ENCODE data around the gene CGB3. TPM values are rescaled to one million over a fixed set of nuclear protein-coding genes. Genes with fewer than 3 reads are reported as not detected.

The CGB3 gene
- total and polyA plus RNA-seq, 8 donors, result 0.81 TPM; not detected in 7

DNA sequence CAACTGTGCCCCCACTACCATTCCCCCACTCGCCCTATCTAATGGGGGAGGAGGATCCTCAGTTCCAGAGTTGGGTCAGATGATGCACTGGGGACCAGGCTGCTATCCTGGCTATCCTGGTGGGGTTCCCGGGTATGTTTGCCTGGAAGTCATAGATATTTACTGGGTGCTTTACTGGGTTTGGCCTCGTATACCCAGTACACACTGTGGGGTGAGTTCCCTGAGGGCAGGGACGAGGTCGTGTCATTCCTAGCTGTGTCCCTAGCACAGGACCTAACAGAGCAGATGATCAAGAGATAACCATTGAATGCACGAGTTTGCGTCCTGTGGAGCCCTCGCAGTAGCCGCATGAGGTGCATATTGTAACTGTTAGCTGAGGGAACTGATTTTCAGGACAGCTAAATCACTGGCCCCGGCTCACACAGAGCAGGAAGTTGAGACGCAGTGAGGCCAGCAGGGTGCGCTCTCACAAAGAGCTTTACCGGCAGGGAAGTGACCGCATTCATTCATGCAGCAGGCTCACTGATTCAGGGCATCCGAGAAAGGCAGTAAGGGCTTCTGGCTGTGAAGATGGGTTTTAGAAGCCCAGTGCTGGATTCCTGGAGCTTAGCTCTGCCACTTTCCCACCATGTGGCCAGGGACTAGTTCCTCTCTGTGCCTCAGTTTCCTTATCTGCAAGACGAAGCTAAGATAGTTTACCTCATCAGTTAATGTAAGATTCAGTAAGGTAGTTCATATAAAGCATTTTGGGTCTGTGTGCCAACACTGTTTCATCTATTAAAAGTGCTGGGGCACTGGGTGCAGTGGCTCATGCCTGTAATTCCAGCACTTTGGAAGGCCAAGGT is 24.4 kb downstream of the CGB3 start:
- peak in 2 of 4 donors; percentile 39 to 53 for DNase-seq
- TF ChIP-seq, protein P1, sequence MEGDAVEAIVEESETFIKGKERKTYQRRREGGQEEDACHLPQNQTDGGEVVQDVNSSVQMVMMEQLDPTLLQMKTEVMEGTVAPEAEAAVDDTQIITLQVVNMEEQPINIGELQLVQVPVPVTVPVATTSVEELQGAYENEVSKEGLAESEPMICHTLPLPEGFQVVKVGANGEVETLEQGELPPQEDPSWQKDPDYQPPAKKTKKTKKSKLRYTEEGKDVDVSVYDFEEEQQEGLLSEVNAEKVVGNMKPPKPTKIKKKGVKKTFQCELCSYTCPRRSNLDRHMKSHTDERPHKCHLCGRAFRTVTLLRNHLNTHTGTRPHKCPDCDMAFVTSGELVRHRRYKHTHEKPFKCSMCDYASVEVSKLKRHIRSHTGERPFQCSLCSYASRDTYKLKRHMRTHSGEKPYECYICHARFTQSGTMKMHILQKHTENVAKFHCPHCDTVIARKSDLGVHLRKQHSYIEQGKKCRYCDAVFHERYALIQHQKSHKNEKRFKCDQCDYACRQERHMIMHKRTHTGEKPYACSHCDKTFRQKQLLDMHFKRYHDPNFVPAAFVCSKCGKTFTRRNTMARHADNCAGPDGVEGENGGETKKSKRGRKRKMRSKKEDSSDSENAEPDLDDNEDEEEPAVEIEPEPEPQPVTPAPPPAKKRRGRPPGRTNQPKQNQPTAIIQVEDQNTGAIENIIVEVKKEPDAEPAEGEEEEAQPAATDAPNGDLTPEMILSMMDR (IDR thresholded peaks at IDR 0.05), result peak; percentile 49 to 50
- no peaks in the 10 kb centered on the region for H3K27me3 ChIP-seq
- peak; percentile 78 for ATAC-seq
- H3K9me3 ChIP-seq, result no peaks in the 10 kb centered on the region
- no peak overlapping the region for H3K27ac ChIP-seq
- intact Hi-C loops (cut with DNase I), result no loop called here
- no peak overlapping the region for H3K4me3 ChIP-seq
- H3K36me3 ChIP-seq, result peaks cover 0 to 45% of the 10 kb centered on the region in 2 donors
- H3K4me1 ChIP-seq, result peaks cover 4 to 6% of the 10 kb centered on the region in 2 donors

DNA sequence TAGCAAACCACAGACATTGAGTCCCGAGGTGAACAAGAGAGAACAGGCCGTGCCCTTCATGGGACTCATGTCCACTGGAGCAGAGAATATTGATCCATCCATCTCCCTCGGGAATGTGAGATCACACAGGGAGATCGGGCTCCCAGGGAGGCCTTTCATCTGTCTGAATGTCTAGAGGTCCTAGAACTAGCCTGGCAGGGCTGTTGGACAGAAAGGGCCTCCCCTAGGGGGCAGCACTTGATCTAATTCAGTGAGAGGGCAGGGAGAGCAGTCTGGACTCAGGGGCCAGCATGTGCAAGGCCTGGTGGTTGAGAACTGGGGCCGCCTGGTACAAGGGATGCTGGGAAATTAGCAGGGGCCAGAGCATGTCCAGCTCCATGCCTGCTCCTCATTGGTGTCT is 26.2 kb downstream of the CGB3 start:
- Histone ChIP-seq H3K4me3 (no peak overlapping the region), H3K9me3 (no peaks in the 10 kb centered on the region), H3K27me3 (no peaks in the 10 kb centered on the region), H3K4me1 (peaks cover 9 to 13% of the 10 kb centered on the region in 2 donors), H3K36me3 (peaks cover 0 to 28% of the 10 kb centered on the region in 2 donors), H3K27ac (no peak overlapping the region)
- intact Hi-C loops (cut with DNase I), result no loop called here
- TF ChIP-seq, protein P1 (IDR thresholded peaks at IDR 0.05), result peak; percentile 26 to 44
- no peak for DNase-seq
- no peak for ATAC-seq

DNA sequence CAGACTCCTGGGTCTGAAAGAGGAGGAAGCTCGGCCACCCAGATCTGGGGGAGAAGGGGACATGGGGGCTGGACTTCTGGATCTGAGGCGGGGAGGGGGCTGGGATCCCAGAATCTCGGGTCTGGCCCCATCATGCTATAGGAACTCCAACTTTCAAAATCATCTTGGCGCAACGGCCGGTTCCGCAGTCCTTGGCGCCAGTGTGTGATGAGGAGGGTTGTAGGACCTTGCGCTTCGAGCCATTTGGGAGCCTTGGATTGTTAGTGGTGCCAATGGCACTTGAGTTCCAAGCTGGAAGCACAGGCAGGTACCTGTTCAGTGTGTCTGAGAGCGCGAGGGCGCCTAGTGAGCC is 30.1 kb downstream of the CGB3 start:
- TF ChIP-seq, protein P1 (IDR thresholded peaks at IDR 0.05), result no peak
- peak overlapping the region; percentile 56 to 63 for H3K4me3 ChIP-seq
- no peaks in the 10 kb centered on the region for H3K9me3 ChIP-seq
- intact Hi-C loops (cut with DNase I), result no loop called here
- peaks cover 18 to 43% of the 10 kb centered on the region in 2 donors for H3K4me1 ChIP-seq
- peaks cover 0 to 20% of the 10 kb centered on the region in 2 donors for H3K36me3 ChIP-seq
- no peaks in the 10 kb centered on the region for H3K27me3 ChIP-seq
- peak overlapping the region; percentile 86 to 92 for H3K27ac ChIP-seq
- no peak for DNase-seq
- no peak for ATAC-seq

DNA sequence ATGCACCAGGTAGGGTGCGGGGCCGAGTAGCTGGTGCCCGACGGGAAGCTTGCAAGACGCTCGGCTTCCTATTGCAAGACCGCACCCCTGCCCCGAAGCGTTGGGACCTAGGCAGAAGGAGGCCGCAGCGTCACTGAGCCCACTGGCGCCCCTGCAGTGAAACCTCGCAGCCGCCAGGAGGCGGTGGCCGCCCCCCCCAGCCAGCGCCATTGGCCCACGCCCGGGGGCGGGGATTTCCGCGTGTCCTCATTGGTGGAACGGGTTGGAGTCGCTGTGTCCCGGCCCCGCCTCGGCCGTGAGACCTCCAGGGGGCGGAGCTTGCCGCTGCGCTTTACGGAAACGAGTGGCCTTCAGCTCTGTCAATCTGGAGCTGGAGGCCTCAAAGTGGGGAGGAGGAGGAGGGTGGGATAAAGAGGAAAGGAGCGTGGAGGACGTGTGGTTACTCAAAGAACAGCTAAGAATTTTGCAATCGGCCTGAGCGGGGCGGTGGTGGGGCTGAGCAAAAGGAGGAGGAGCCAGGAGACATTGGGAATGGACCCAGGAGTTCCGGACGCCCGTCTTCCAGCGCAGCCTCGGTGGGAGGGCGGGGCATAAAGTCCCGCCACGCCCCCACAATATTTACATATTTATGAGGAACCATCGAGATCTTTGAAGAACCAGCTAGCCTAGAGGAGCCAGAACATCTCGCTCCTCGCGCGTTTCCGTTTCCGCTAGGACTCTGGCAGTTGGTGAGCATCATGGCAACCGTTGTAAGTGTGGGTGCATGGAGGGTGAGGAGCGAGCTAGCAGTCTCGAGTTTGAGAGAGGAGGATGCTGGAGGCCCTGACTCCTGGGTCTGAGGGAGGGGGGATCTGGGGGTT is 30.7 kb downstream of the CGB3 start, which contains the start of the genes GYS1 and RUVBL2:
Gene GYS1 (minus strand): TSS at position 135 of the 860 bp plus-strand sequence. CDS start 197 bp downstream, outside the sequence.
Gene RUVBL2 (plus strand): TSS at position 713 of the 860 bp plus-strand sequence. CDS start 25 bp downstream, at position 738.
- H3K36me3 ChIP-seq, result peaks cover 0 to 26% of the 10 kb centered on the region in 2 donors
- no peaks in the 10 kb centered on the region for H3K27me3 ChIP-seq
- intact Hi-C loops (cut with DNase I), result no loop called here
- peak within 1 kb of the TSS; percentile 86 to 92 for H3K27ac ChIP-seq
- peak within 1 kb of the TSS; percentile 56 to 63 for H3K4me3 ChIP-seq
- peaks cover 18 to 43% of the 10 kb centered on the region in 2 donors for H3K4me1 ChIP-seq
- TF ChIP-seq, protein P1 (IDR thresholded peaks at IDR 0.05), result peak; percentile 92 to 99
- DNase-seq (peak; percentile 99 to 100 (median 100)), ATAC-seq (peak; percentile 93)
- H3K9me3 ChIP-seq, result no peaks in the 10 kb centered on the region
